Upper lobe of right lung (tissue), 1 donor: Measurements from ENCODE around the gene TAF11L9. TPM values are rescaled to one million over a fixed set of nuclear protein-coding genes. Genes with fewer than 3 reads are reported as not detected.
"Not testable (repeated sequence)": the region's sequence is repeated elsewhere in the genome, so short reads cannot be mapped to it uniquely, and the experiment has no call there.

ENCODE experiments used
- ATAC-seq: fragments of 200-7000 bp; cut with Tn5 transposase; one replicate; pipeline ENCODE4 v1.9.1; 2020; ENCODE audit warnings: mild to moderate bottlenecking, moderate library complexity
- DNase-seq: peaks from one replicate; pipeline ENCODE4 v3.0.0-alpha.2; 2020
- H3K27ac ChIP-seq: fragments of 200-600 bp; one replicate; pipeline ENCODE4 v1.8.0; 2022
- H3K27me3 ChIP-seq: fragments of 200-600 bp; one replicate; pipeline ENCODE4 v1.8.0; 2022; ENCODE audit warnings: mild to moderate bottlenecking
- H3K36me3 ChIP-seq: fragments of 200-600 bp; one replicate; pipeline ENCODE4 v1.8.0; 2022
- H3K4me1 ChIP-seq: fragments of 200-600 bp; one replicate; pipeline ENCODE4 v1.8.0; 2022
- H3K4me3 ChIP-seq: fragments of 200-600 bp; one replicate; pipeline ENCODE4 v1.8.0; 2022; ENCODE audit warnings: mild to moderate bottlenecking
- H3K9me3 ChIP-seq: fragments of 200-600 bp; one replicate; pipeline ENCODE4 v1.8.0; 2022
- CTCF ChIP-seq: fragments of 200-600 bp; IDR thresholded peaks from one replicate; pipeline ENCODE4 v1.8.0; 2022; ENCODE audit warnings: antibody characterized with exemption
- intact Hi-C: fragments of 100-400 bp; cut with DNase I; formaldehyde crosslinking; loops from one replicate; pipeline ENCODE4 v1.11.0; 2022
- total RNA-seq: library from RNA; stranded (reverse); fragmentation: NEBNext Ultra II Directional; extraction: Animal tissue kit (Norgen Biotek cat#: 25700); gene quantifications from one replicate; pipeline ENCODE4 v1.2.1, GENCODE V29; 2021
- donor health status: DM: no; HTN: yes; CAD: no; lungs with severe emphysema.

Gene TAF11L9
- total RNA-seq, 1 donor from 2014 or later = not detected

GRCh38 chr5:17604951-17605350 lies 10.8 kb upstream of the TAF11L9 start:
- TF ChIP-seq CTCF = no peak
- Histone ChIP-seq H3K4me1 (no peaks in the 10 kb centered on the region), H3K27me3 (no peaks in the 10 kb centered on the region), H3K36me3 (no peaks in the 10 kb centered on the region), H3K9me3 (no peaks in the 10 kb centered on the region), H3K27ac (no peak overlapping the region), H3K4me3 (no peak overlapping the region)
- ATAC-seq (no peak), DNase-seq (no peak)
- intact Hi-C loops = no loop called here

- H3K27ac ChIP-seq, H3K27me3 ChIP-seq, intact Hi-C loops, H3K4me1 ChIP-seq, ATAC-seq, DNase-seq, H3K9me3 ChIP-seq, H3K36me3 ChIP-seq, H3K4me3 ChIP-seq: not testable (repeated sequence)
These were observed 9.7 kb upstream of the TAF11L9 start, which contains the start of gene TAF11L11 for GRCh38 chr5:17603880-17604279. TAF11L11 (plus strand) TSS chr5:17604183.

- ATAC-seq, H3K9me3 ChIP-seq: not testable (repeated sequence)
These were observed 3.5 kb upstream of the TAF11L9 start, which contains the start of gene TAF11L10 for GRCh38 chr5:17597728-17598127. TAF11L10 (minus strand) TSS chr5:17597828.

GRCh38 chr5:17590860-17591259 lies 3.3 kb downstream of the TAF11L9 start, which contains the start of gene TAF11L8:
TAF11L8 (minus strand) TSS chr5:17590960.
- H3K36me3 ChIP-seq, H3K27ac ChIP-seq, H3K4me1 ChIP-seq, DNase-seq, ATAC-seq, intact Hi-C loops, H3K27me3 ChIP-seq, H3K9me3 ChIP-seq, H3K4me3 ChIP-seq: not testable (repeated sequence)

More at GRCh38 chr5:17597728-17598127, 3.5 kb upstream of the TAF11L9 start, which contains the start of gene TAF11L10:
- H3K4me1 ChIP-seq, H3K27me3 ChIP-seq, intact Hi-C loops, H3K4me3 ChIP-seq, H3K36me3 ChIP-seq, DNase-seq, H3K27ac ChIP-seq: not testable (repeated sequence)

GRCh38 chr5:17585658-17586057 lies 8.5 kb downstream of the TAF11L9 start, which contains the start of gene TAF11L7:
TAF11L7 (minus strand) TSS chr5:17585758.
- intact Hi-C loops, DNase-seq, H3K4me3 ChIP-seq, H3K9me3 ChIP-seq, H3K36me3 ChIP-seq, H3K27ac ChIP-seq, ATAC-seq, H3K27me3 ChIP-seq, H3K4me1 ChIP-seq: not testable (repeated sequence)

Other genes with a start within 250 kb of the TAF11L9 start
- not detected for gene TAF11L2, start 96.2 kb downstream of the TAF11L9 start, total RNA-seq
- not detected for gene TAF11L3, start 76.0 kb downstream of the TAF11L9 start, total RNA-seq
- not detected for gene TAF11L4, start 72.6 kb downstream of the TAF11L9 start, total RNA-seq
- gene TAF11L5, start 69.2 kb downstream of the TAF11L9 start, total RNA-seq = not detected
- not detected for gene TAF11L6, start 65.7 kb downstream of the TAF11L9 start, total RNA-seq
- gene TAF11L7, start 8.6 kb downstream of the TAF11L9 start, total RNA-seq = not detected
- gene TAF11L8, start 3.4 kb downstream of the TAF11L9 start, total RNA-seq = not detected
- not detected for gene TAF11L10, start 3.4 kb upstream of the TAF11L9 start, total RNA-seq
- not detected for gene TAF11L11, start 9.8 kb upstream of the TAF11L9 start, total RNA-seq
- not detected for gene TAF11L12, start 16.0 kb upstream of the TAF11L9 start, total RNA-seq
- not detected for gene TAF11L13, start 37.7 kb upstream of the TAF11L9 start, total RNA-seq
- gene TAF11L14, start 40.1 kb upstream of the TAF11L9 start, total RNA-seq = not detected